ENCODE data around the gene MPIG6B.

GRCh38 chr6:31730631-31731086 lies 7.5 kb downstream of the MPIG6B start:
- TF ChIP-seq CTCF (conservative IDR thresholded peaks at IDR 0.05; ENCODE audit: low read length) (no peak), EZH2phosphoT487 (IDR thresholded peaks at IDR 0.05; ENCODE audit: borderline replicate concordance, low read depth, low read length) (no peak)
